Upper lobe of right lung (tissue), 1 donor: ENCODE results near the gene PRDM15. TPM values are rescaled to one million over a fixed set of nuclear protein-coding genes. Genes with fewer than 3 reads are reported as not detected.

ENCODE experiments used
- ATAC-seq: fragments of 200-7000 bp; cut with Tn5 transposase; one replicate; pipeline ENCODE4 v1.9.1; 2020; ENCODE audit warnings: mild to moderate bottlenecking, moderate library complexity
- DNase-seq: peaks from one replicate; pipeline ENCODE4 v3.0.0-alpha.2; 2020
- H3K27ac ChIP-seq: fragments of 200-600 bp; one replicate; pipeline ENCODE4 v1.8.0; 2022
- H3K27me3 ChIP-seq: fragments of 200-600 bp; one replicate; pipeline ENCODE4 v1.8.0; 2022; ENCODE audit warnings: mild to moderate bottlenecking
- H3K36me3 ChIP-seq: fragments of 200-600 bp; one replicate; pipeline ENCODE4 v1.8.0; 2022
- H3K4me1 ChIP-seq: fragments of 200-600 bp; one replicate; pipeline ENCODE4 v1.8.0; 2022
- H3K4me3 ChIP-seq: fragments of 200-600 bp; one replicate; pipeline ENCODE4 v1.8.0; 2022; ENCODE audit warnings: mild to moderate bottlenecking
- H3K9me3 ChIP-seq: fragments of 200-600 bp; one replicate; pipeline ENCODE4 v1.8.0; 2022
- CTCF ChIP-seq: fragments of 200-600 bp; IDR thresholded peaks from one replicate; pipeline ENCODE4 v1.8.0; 2022; ENCODE audit warnings: antibody characterized with exemption
- intact Hi-C: fragments of 100-400 bp; cut with DNase I; formaldehyde crosslinking; loops from one replicate; pipeline ENCODE4 v1.11.0; 2022
- total RNA-seq: library from RNA; stranded (reverse); fragmentation: NEBNext Ultra II Directional; extraction: Animal tissue kit (Norgen Biotek cat#: 25700); gene quantifications from one replicate; pipeline ENCODE4 v1.2.1, GENCODE V29; 2021
- donor health status: DM: no; HTN: yes; CAD: no; lungs with severe emphysema.

The PRDM15 gene
- total RNA-seq, 1 donor from 2014 or later, result 7.4 TPM

- Histone ChIP-seq H3K4me3 (no peak overlapping the region), H3K27me3 (no peaks in the 10 kb centered on the region), H3K36me3 (peaks cover 30% of the 10 kb centered on the region), H3K9me3 (no peaks in the 10 kb centered on the region), H3K27ac (no peak overlapping the region), H3K4me1 (no peaks in the 10 kb centered on the region)
- ATAC-seq (peak; percentile 69), DNase-seq (peak; percentile 78)
- intact Hi-C loops, result no loop called here
- no peak for TF ChIP-seq CTCF
Observed at GRCh38 chr21:41801321-41802197, 77.6 kb downstream of the PRDM15 start.

DNA sequence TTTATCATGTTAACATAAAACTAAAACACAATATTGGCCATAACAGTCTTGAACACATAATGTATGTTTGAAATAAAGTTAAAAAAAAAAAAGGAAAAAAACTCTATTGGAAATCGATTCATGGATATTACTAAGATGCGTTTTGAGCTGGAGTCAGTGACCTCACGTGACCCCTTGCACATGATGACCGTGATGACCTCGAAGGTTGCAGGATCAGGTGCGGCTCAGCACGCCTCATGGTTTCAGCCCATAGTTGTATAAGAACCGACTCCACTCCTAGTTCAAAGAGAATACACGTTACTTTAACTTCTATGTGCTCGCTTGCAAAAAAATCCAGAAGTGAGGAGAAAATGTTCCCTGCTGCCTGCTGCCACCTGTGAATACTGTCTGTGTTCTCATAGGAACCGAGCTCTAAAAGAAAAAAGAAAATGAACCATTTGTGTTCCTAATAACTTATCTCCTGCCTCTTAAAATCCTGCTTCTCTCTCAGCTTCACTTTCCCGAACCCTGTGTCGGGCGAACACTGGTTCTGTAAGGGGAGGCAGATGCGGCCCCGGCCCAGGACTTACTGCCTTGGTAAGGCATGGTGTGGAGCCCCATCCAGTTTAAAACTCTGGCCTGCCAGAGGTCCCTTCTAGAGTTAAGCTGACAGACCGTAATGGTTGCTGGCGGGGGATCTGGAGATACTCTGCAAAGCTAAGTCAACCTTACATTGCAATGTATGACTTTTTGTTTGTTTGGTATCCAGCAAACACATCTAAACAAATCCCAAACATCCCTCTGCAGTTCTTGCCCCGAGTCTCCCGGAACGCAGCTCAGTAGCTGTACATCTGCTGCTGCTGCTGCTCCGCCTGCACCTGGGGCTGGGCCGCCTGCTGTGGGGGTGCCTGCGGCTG lies 78.5 kb downstream of the PRDM15 start:
- no peaks in the 10 kb centered on the region for H3K4me1 ChIP-seq
- intact Hi-C loops, result no loop called here
- no peak for TF ChIP-seq CTCF
- H3K9me3 ChIP-seq, result no peaks in the 10 kb centered on the region
- H3K36me3 ChIP-seq, result peaks cover 30% of the 10 kb centered on the region
- ATAC-seq (no peak), DNase-seq (no peak)
- H3K27me3 ChIP-seq, result no peaks in the 10 kb centered on the region
- no peak overlapping the region for H3K27ac ChIP-seq
- H3K4me3 ChIP-seq, result no peak overlapping the region

DNA sequence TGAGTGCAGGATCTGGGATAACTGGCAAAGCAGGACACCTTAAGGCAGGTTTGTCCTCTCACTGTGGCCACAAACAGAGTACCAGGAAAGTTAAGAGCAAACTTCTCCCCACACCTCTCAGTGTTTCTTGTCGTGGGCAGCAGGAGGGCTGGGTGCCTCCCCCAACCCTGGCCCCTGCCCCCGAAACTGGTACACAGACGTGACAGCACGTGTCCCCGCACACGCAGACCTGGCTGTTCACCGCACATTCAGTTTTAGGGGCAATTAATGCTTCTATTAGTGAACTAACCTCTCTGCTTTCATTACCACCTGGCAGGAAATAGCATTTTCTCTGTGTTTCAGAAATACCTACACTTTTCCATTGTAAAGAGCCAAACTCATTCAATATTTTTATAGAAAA lies 79.4 kb downstream of the PRDM15 start:
- ATAC-seq (no peak), DNase-seq (no peak)
- Histone ChIP-seq H3K9me3 (no peaks in the 10 kb centered on the region), H3K27ac (no peak overlapping the region), H3K4me3 (no peak overlapping the region), H3K27me3 (no peaks in the 10 kb centered on the region), H3K4me1 (no peaks in the 10 kb centered on the region), H3K36me3 (peaks cover 30% of the 10 kb centered on the region)
- no peak for TF ChIP-seq CTCF
- intact Hi-C loops, result no loop called here

DNA sequence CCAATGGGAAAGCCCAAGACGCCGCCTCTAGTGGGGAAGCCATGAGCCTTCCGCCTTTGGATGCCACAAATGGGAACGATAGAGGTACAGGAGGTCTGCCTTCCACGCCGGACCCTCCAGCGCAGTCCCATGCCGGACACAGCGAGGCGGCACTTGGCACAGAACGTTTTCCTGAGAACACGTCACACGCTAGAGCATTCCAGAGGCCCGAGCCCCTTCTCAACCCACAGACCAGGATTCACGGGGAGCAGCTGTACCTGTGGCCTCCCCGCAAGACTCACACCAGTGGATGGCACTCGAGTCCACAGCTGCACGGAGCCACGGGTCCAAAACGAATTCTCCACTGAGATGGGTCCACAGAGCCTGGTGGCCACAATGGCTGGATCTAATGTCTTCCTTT lies 80.8 kb downstream of the PRDM15 start:
- Histone ChIP-seq H3K36me3 (peaks cover 30% of the 10 kb centered on the region), H3K4me1 (no peaks in the 10 kb centered on the region), H3K4me3 (no peak overlapping the region), H3K9me3 (no peaks in the 10 kb centered on the region), H3K27me3 (no peaks in the 10 kb centered on the region), H3K27ac (no peak overlapping the region)
- no peak for TF ChIP-seq CTCF
- no peak for DNase-seq
- intact Hi-C loops, result no loop called here
- ATAC-seq, result no peak

GRCh38 chr21:41796476-41797080 lies 82.6 kb downstream of the PRDM15 start:
- H3K27me3 ChIP-seq, result no peaks in the 10 kb centered on the region
- no peak overlapping the region for H3K4me3 ChIP-seq
- peaks cover 22% of the 10 kb centered on the region for H3K36me3 ChIP-seq
- H3K27ac ChIP-seq, result no peak overlapping the region
- H3K4me1 ChIP-seq, result no peaks in the 10 kb centered on the region
- H3K9me3 ChIP-seq, result no peaks in the 10 kb centered on the region
- ATAC-seq (no peak), DNase-seq (no peak)
- intact Hi-C loops, result no loop called here
- TF ChIP-seq CTCF, result no peak
